ENCODE measurements around the gene WDFY4.

DNA sequence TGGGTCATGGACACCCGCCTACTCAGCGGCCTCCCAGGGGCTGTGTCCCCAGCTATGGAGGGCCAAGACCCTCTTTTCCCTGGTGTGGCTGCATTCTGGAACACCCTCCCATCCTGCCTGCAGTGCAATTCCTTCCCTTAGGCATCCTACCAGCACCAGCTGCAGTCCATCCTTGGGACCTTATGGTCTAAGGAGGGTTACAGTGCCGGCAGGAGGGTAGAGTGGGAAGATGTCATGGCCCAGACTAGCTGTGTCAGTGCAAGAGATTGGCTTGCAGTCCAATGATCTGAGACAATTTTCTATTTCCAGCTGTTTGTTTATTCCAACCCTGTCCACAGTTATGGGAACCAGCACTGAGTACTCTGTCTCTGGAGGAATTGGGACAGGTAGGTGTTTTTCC is 92.4 kb downstream of the WDFY4 start:
- TF ChIP-seq, protein P1, sequence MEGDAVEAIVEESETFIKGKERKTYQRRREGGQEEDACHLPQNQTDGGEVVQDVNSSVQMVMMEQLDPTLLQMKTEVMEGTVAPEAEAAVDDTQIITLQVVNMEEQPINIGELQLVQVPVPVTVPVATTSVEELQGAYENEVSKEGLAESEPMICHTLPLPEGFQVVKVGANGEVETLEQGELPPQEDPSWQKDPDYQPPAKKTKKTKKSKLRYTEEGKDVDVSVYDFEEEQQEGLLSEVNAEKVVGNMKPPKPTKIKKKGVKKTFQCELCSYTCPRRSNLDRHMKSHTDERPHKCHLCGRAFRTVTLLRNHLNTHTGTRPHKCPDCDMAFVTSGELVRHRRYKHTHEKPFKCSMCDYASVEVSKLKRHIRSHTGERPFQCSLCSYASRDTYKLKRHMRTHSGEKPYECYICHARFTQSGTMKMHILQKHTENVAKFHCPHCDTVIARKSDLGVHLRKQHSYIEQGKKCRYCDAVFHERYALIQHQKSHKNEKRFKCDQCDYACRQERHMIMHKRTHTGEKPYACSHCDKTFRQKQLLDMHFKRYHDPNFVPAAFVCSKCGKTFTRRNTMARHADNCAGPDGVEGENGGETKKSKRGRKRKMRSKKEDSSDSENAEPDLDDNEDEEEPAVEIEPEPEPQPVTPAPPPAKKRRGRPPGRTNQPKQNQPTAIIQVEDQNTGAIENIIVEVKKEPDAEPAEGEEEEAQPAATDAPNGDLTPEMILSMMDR (IDR thresholded peaks at IDR 0.05), result no peak
- no peak for TF ChIP-seq POLR2A (IDR thresholded peaks at IDR 0.05)
